Left ventricle myocardium inferior (tissue), 1 donor: ENCODE results near the gene CHAD. TPM values are rescaled to one million over a fixed set of nuclear protein-coding genes. Genes with fewer than 3 reads are reported as not detected.
A peak's percentile ranks its signal among the peaks of the same experiment; 100 is the strongest.

Experiments used
- DNase-seq: peaks from one replicate; pipeline ENCODE4 v3.0.0-alpha.2; 2020
- H3K27ac ChIP-seq: fragments of 200-600 bp; replicated peaks from 2 replicates; pipeline ENCODE4 v1.8.0; 2021
- H3K27me3 ChIP-seq: fragments of 200-600 bp; 2 replicates; pipeline ENCODE4 v1.8.0; 2021; ENCODE audit warnings: low read depth
- H3K36me3 ChIP-seq: fragments of 200-600 bp; 2 replicates; pipeline ENCODE4 v1.8.0; 2021
- H3K4me1 ChIP-seq: fragments of 200-600 bp; 2 replicates; pipeline ENCODE4 v1.8.0; 2021
- H3K4me3 ChIP-seq: fragments of 200-600 bp; 2 replicates; pipeline ENCODE4 v1.8.0; 2021; ENCODE audit warnings: mild to moderate bottlenecking, moderate library complexity
- H3K9me3 ChIP-seq: fragments of 200-600 bp; replicated peaks from 2 replicates; pipeline ENCODE4 v1.8.0; 2021
- intact Hi-C: fragments of 100-400 bp; cut with micrococcal nuclease; formaldehyde crosslinking; loops from one replicate; pipeline ENCODE4 v1.11.0; 2022
- long read RNA-seq: library from polyadenylated mRNA; unstranded; transcript quantifications from one replicate; pipeline ENCODE4 v2.0.0, GENCODE V29; 2021
- total RNA-seq: library from RNA; stranded (reverse); fragmentation: NEBNext Ultra II Directional; extraction: Animal tissue kit (Norgen Biotek cat#: 25700); gene quantifications from one replicate; pipeline ENCODE4 v1.2.1, GENCODE V29; 2021
- TF ChIP-seq, protein P1 (sequence below): fragments of 200-600 bp; IDR thresholded peaks from 2 replicates; pipeline ENCODE4 v1.8.0; 2021; ENCODE audit warnings: antibody characterized with exemption, mild to moderate bottlenecking, borderline replicate concordance
- donor health status: DM: no; HTN: yes; CAD: no; lungs with severe emphysema.

The CHAD gene, protein sequence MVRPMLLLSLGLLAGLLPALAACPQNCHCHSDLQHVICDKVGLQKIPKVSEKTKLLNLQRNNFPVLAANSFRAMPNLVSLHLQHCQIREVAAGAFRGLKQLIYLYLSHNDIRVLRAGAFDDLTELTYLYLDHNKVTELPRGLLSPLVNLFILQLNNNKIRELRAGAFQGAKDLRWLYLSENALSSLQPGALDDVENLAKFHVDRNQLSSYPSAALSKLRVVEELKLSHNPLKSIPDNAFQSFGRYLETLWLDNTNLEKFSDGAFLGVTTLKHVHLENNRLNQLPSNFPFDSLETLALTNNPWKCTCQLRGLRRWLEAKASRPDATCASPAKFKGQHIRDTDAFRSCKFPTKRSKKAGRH
- total RNA-seq: not detected
- long read RNA-seq, partial matches to known transcripts: 0 of 1 reads
- long read RNA-seq, other reads (novel, unspliced or antisense): 1 of 1 reads

GRCh38 chr17:50468304-50469207, at the start of gene CHAD:
CHAD (minus strand) TSS chr17:50468880; CDS start chr17:50468813, 67 bp downstream.
- Histone ChIP-seq H3K4me1 (peaks cover 15% of the 10 kb centered on the region), H3K9me3 (no peaks in the 10 kb centered on the region), H3K27ac (no peak within 1 kb of the TSS), H3K4me3 (peak within 1 kb of the TSS; percentile 61), H3K36me3 (no peaks in the 10 kb centered on the region), H3K27me3 (peaks cover 32% of the 10 kb centered on the region)
- TF ChIP-seq, protein P1, sequence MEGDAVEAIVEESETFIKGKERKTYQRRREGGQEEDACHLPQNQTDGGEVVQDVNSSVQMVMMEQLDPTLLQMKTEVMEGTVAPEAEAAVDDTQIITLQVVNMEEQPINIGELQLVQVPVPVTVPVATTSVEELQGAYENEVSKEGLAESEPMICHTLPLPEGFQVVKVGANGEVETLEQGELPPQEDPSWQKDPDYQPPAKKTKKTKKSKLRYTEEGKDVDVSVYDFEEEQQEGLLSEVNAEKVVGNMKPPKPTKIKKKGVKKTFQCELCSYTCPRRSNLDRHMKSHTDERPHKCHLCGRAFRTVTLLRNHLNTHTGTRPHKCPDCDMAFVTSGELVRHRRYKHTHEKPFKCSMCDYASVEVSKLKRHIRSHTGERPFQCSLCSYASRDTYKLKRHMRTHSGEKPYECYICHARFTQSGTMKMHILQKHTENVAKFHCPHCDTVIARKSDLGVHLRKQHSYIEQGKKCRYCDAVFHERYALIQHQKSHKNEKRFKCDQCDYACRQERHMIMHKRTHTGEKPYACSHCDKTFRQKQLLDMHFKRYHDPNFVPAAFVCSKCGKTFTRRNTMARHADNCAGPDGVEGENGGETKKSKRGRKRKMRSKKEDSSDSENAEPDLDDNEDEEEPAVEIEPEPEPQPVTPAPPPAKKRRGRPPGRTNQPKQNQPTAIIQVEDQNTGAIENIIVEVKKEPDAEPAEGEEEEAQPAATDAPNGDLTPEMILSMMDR: no peak
- intact Hi-C loops: no loop called here
- DNase-seq: no peak

DNA sequence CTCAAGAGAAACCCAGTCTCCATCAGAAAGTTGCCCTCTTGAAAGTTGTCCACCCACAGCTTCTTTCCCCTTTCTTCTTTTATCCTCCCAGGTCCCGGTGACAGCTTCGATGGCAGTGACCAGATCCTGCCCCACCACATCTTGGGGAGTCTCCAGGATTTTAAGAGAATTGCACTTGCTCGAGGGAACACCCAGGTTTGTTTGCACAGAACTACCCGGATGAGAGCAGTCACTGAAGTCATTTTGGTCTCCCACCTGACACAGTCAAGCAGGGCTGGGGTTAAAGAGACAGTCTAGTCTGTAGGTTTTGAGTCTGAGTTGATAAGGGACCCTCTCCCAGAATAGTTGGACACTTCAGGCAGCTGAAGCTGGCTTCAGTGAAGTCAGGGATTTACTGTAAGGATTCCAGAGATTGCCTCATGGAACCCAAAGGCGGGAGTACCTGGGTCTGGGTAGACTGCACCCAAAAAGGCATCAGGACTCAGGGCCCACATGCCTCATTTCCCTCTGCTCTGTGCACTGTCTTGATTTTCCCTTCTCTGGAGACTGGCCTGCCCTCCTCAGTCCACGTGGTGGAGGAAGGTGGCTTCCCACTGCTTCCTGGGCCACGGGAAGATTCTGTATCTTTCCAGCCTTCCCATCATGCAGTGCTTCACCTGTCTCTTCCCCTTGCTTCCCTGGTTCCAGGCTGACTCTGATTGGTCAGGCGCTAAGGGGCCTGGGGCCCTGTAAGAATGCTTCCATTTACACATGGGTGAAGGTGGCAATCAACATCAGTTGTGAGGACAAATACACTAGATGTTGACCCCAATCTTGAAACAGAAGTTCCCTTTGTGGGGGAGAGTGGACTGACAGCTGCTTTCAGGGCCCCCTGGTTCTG, 49.1 kb upstream of the CHAD start:
- TF ChIP-seq, protein P1: no peak
- no peaks in the 10 kb centered on the region for H3K36me3 ChIP-seq
- H3K27ac ChIP-seq: peak overlapping the region; percentile 62
- no peaks in the 10 kb centered on the region for H3K9me3 ChIP-seq
- no peak overlapping the region for H3K4me3 ChIP-seq
- no peaks in the 10 kb centered on the region for H3K27me3 ChIP-seq
- intact Hi-C loops: no loop called here
- H3K4me1 ChIP-seq: peaks cover 31% of the 10 kb centered on the region
- no peak for DNase-seq

- peaks cover 31% of the 10 kb centered on the region for H3K4me1 ChIP-seq
- peak overlapping the region; percentile 62 for H3K27ac ChIP-seq
- H3K4me3 ChIP-seq: no peak overlapping the region
- no peaks in the 10 kb centered on the region for H3K36me3 ChIP-seq
- no peaks in the 10 kb centered on the region for H3K9me3 ChIP-seq
- intact Hi-C loops: no loop called here
- no peak for DNase-seq
- TF ChIP-seq, protein P1: no peak
- H3K27me3 ChIP-seq: no peaks in the 10 kb centered on the region
These were observed 48.3 kb upstream of the CHAD start for GRCh38 chr17:50517011-50517410.

DNA sequence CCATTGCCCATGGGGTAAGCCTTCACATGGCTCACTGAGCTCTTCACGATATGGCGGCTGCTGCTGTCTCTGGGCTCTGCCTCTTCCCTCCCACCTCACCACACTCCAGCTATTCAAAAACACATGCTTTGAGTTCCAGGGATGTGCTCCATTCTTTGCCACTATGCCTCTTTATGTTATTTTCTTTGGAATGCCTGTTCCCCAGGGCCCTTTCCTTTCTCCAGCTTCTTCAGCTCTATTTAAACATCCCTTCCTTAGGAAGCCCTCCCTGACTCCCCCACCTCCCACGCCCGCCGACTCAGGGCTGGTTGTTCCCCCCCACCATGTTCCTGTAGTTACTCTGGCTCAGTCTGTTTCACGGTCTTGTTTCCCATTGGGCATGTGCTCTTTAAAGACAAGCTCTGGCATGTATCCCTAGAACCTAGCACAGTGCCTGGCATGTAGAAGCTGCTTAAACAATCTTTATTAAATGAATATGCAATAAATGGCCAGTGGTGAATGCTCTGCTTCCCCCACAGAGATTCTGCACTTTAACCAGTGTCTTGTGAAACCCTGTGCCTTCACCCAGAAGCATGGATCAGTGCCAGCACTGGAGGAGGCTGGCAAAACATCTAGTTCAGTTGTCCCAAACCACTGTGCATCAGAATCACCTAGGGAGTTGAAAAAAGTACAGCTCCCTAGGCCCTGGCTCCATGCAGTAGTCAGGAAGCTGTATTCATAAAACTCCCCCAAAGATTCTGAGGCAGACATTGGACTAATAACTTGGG, 46.4 kb upstream of the CHAD start:
- H3K27me3 ChIP-seq: no peaks in the 10 kb centered on the region
- no peaks in the 10 kb centered on the region for H3K9me3 ChIP-seq
- H3K36me3 ChIP-seq: no peaks in the 10 kb centered on the region
- H3K4me1 ChIP-seq: peaks cover 43% of the 10 kb centered on the region
- peak; percentile 42 for DNase-seq
- no peak overlapping the region for H3K4me3 ChIP-seq
- peak overlapping the region; percentile 47 for H3K27ac ChIP-seq
- intact Hi-C loops: no loop called here
- TF ChIP-seq, protein P1: no peak
